GM21526 (cell line): ENCODE results near the gene ADGRG1.
"Not testable (repeated sequence)": the region's sequence is repeated elsewhere in the genome, so short reads cannot be mapped to it uniquely, and the experiment has no call there.

Experiments used
- ATAC-seq: cut with Tn5 transposase; IDR thresholded peaks from one replicate; pipeline ENCODE4 v1.9.1; 2021; ENCODE audit warnings: moderate library complexity; ENCODE audit not compliant: unreplicated experiment, low FRiP score

The ADGRG1 gene

DNA sequence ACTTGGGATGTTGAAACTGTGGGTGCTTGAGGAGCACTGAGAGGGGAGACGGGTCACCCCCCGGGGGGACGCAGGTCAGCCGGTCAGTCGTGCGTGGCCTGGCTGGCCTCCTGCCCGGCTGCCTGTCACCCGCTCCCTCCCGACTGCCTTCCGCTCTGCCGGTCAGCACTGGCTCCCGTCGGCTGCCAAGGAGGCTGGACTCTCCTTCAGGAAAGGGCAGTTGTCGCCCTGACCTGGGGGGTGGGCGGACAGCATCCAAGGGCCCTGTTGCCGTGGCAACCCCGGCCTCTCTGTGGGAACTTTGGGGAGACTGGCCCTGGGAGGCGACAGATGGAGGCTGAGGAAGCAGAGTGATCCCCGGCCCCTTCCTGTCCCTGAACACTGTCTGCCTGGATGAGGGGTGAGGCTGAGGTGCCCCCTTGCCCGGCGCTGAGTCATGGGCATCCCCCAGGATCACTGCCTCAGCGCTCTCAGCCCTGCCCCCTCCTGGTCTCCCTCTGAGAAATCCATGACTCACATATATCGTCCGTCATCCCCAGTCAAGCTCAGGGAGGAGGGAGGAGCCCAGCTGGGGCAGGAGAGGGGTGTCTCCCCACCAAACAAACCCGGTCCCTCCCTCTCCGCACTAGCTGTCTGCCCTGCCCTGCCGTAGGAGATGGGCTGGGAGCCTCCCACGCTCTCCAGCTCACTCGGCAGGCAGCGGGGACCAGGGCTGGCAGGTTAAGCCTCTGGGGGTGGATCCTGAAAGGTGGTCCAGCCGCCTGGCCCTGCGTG lies at the start of gene ADGRG1:
Gene ADGRG1 (plus strand): TSS at position 623 of the 774 bp plus-strand sequence. CDS start 21,658 bp downstream, outside the sequence.
- no peak for ATAC-seq

DNA sequence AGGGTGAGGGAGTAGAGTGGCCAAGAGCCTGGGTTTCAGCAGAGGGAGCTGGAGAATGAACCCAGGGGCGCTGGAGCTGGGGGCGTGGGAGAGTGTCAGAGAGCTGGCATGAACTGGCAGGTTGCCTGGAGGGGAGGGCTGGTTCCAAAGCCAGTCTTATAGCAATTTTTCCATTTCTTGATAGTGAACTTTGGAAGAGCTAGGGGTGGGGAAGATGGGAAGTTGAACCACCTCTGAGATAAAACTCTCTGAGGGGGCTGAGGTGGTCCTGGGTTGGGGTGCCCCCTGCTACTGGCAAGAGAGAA lies 49.1 kb upstream of the ADGRG1 start:
- ATAC-seq, result no peak

DNA sequence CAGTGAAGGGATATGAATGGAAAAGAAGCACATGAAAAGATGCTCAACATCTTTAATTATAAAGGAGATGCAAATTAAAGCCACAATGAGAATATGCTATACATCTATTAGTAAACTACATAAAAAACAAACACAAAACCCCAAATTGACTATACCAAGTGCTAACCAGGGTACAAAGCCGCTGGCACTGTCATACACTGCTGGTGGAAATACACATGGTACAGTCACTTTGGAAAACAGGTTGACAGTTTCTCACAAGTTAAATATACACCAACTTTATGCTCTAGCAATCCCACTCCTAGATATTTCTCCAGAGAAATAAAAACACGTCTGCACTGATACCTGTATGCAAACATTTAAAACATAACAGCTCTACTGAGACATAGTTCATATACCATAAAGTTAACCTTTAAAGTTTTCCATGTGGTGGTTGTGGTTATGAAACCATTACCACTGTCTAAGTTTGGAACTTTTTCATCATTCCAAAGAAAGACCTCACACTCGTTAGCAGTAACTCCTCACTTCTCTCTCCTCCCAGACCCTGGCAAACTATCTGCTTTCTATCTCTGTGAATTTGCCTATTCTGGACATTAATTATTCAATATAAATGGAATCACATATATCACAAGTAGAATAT lies 43.3 kb upstream of the ADGRG1 start:
- ATAC-seq, result no peak

DNA sequence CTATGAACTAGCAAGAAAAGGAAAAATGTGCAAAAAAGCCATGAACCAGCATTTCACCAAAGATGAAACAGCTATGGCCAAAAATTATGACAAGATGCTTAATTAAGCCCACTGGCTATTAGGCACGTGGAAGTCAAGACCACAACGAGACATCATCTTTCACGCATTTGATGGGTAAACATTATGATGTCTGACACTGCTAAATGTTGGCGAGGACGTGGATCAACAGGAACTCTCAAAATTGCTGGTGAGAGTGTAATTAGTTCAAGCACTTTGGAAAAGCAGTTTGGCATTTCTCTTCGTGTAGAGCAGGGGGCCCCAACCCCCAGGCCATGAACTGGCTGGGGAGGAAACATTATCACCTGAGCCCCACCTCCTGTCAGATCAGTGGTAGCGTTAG lies 39.6 kb upstream of the ADGRG1 start:
- ATAC-seq, result no peak

DNA sequence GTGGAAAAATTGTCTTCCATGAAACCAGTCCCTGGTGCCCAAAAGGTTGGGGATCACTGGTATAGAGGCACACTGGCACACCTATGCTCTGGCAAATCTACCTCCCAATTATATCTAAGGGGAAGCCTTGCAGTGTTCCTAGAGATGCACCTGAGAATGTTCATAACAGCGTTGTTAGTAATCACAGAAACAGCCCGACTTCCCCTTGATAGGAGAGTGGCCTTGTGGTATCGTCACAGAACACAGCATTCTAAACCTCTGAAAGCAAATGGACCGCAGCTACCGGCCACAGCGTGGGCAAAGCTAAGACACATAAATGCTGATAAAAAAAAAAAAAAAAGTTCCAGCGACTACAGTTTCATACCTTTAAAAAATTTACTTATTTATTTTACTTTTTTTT lies 39.1 kb upstream of the ADGRG1 start:
- ATAC-seq, result no peak

GRCh38 chr16:57590654-57591085 lies 37.8 kb upstream of the ADGRG1 start:
- ATAC-seq, result no peak

DNA sequence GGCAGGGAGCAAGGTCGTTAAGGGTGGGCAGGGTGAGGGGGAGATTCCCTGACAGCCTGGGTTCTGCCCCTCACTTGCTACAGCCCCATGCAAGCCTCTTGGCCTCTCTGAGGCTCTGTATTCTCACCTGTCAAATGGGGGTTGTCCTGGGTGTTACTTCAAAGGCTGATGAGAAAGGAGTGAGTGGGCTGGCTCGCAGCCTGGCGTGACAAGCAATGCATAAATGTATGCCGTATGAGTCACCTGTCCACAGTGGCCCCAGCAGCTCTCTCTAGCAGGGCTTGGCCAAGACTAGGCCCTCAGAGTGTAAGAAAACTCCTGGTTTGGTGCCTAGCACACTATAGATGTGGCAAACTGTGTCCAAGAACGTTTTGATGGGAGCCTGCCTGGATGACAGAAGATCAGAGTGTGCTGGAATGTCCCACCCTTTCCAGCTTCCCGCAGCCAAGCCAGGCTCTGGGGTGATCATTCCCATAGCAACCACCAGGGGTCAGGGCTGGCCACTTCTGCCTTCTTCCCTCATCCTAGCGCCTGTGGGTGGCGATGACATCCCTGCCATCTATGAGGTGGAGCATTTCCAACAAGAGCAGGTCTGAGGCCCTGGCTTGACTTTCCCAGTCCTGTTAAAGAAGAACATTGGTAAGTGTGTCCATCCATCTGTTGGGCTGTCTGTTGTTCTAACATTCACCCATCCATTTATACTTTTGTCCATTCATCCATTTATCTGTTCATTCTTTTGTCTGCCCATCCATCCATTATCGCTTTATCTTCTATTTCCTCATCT lies 37.2 kb upstream of the ADGRG1 start:
- ATAC-seq, result peak; percentile 70

DNA sequence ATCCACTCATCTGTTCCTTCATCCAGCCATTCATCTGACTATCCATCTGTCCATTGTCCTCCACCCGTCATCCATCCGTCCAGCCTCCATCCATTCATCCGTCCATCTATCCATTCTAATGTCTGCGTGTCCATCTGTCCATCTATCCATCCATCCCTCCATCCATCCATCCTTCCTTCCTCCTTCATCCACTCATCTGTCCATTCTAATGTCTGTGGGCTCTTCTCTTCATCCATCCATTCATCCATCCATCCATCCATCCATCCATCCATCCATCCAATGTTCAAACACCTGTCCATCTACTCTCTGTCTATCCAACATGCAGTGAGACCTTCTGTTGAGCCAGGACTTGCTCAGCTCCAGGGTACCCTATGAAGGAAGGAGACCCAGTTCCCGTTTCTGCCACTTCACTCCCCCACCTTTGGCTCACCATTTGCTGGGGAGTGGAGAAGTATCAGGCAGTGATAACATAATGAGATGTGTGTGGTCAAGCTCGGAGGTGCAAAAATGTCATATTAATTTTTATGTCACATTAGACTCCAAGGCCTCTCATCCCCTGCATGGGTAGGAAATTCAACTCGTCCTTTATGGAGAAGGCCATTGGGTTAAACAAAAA lies 36.5 kb upstream of the ADGRG1 start:
- ATAC-seq, result no peak

- ATAC-seq, result no peak
Observed at GRCh38 chr16:57592591-57593003, 35.8 kb upstream of the ADGRG1 start.

GRCh38 chr16:57593021-57593420 lies 35.4 kb upstream of the ADGRG1 start:
- no peak for ATAC-seq

DNA sequence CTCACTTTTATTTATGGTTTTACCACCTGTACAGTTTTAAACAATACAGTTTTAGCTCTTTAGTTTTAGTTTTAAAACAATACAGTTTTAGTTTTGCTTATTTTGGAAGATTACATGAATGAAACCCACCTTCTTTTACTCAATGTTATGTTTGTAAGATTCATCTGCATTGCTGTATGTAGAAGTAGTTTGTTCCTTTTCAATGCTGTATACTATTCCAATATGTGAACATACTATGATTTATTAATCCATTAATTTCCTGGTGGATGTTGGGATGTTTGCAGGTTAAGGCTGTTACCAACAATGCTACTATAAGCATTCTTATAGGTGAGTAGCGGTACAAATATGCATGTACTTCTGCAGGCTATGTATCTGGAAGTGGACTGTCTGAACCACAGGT lies 34.4 kb upstream of the ADGRG1 start:
- no peak for ATAC-seq

GRCh38 chr16:57594531-57595031 lies 33.8 kb upstream of the ADGRG1 start:
- ATAC-seq, result no peak

DNA sequence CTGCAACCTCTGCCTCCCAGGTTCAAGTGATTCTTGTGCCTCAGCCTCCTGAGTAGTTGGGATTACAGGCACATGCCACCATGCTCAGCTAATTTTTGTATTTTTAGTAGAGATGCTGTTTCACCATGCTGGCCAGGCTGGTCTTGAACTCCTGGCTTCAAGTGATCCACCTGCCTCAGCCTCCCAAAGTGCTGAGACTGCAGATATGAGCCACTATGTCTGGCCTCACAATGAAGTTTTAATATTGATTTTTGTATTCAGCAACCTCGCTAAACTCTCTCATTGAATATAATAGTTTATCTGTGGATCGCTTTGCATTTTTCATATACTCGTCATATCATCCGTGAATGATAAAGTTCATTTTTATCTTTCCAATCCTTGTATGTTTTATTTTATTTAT lies 32.2 kb upstream of the ADGRG1 start:
- ATAC-seq, result not testable (repeated sequence)

GRCh38 chr16:57598437-57598836 lies 30.0 kb upstream of the ADGRG1 start:
- no peak for ATAC-seq

GRCh38 chr16:57600048-57600835 lies 28.2 kb upstream of the ADGRG1 start:
- ATAC-seq, result no peak

DNA sequence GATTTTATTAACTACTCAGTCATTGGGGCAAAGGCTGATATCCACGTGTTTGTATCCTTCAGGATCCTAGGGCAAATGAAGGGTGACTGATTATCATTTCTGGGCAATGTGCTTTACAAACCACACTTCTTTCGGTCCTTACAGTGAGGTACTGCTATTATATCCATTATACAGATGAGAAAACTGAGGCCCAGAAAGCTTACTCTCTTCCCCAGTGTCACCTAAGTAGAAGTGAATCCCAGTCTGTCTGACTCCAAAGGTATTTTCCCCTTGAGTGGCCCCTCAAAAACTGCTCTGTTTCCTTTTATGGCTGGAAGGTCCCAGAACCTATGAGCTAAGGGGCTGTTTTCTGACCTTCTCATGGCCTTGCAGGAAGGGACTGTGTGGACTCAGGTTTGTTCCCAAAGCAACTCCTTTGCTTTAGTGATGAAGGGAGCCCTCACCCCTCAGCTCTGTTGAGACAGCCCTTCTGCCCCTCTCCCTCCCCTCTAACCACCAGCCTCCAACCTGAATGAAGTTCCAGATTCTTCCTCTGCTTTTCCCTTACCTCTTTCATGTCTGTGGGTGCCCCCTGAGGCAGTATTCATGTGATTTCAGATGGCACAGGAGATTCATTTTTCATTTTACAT lies 27.4 kb upstream of the ADGRG1 start:
- ATAC-seq, result no peak

GRCh38 chr16:57601801-57602478 lies 26.5 kb upstream of the ADGRG1 start:
- peak; percentile 65 for ATAC-seq

- no peak for ATAC-seq
Observed at GRCh38 chr16:57603115-57604024, 25.1 kb upstream of the ADGRG1 start.
